ENCODE measurements around the gene TEX22.

DNA sequence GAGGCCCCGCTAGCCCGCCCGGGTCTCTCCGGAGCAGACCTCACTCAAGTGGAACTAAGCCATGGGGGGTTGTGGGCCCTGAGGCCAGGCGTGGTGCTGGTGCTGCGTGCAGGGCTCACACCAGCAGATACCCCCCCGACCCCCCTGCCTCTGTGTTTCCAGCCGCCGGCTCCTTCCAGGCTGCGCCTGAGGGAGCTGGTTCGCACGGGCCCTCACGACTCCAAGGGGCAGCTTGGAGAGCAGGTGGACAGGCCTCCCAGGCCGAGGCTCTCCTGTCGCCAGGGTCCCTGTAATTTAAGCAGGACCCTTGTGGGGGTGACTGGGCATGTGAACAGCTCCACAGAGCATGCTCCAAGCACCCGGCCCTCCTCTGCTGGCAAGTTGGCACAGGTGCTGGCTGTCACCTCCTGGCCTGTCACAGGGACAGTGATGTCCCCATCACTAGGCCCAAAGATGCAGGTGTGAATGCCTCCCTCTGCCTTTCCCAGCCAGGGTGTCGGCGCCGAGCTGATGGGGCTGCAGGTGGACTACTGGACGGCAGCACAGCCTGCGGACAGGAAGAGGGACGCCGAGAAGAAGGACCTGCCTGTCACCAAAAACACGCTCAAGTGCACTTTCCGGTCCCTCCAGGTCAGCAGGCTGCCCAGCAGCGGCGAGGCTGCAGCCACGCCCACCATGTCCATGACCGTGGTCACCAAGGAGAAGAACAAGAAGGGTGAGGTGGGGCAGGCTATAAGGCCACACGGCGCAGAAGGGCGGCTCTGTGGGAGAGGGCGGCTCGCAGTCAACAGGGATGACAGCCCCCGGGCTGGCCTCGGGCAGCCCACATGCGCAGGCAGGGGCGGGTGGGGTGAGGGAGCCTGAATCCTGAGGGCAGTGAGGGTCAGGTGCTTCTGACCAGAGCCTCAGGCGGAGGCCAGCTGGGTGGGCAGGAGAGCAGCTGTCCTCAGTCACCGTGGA lies 5.9 kb upstream of the TEX22 start:
- TF ChIP-seq, protein P1, sequence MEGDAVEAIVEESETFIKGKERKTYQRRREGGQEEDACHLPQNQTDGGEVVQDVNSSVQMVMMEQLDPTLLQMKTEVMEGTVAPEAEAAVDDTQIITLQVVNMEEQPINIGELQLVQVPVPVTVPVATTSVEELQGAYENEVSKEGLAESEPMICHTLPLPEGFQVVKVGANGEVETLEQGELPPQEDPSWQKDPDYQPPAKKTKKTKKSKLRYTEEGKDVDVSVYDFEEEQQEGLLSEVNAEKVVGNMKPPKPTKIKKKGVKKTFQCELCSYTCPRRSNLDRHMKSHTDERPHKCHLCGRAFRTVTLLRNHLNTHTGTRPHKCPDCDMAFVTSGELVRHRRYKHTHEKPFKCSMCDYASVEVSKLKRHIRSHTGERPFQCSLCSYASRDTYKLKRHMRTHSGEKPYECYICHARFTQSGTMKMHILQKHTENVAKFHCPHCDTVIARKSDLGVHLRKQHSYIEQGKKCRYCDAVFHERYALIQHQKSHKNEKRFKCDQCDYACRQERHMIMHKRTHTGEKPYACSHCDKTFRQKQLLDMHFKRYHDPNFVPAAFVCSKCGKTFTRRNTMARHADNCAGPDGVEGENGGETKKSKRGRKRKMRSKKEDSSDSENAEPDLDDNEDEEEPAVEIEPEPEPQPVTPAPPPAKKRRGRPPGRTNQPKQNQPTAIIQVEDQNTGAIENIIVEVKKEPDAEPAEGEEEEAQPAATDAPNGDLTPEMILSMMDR (IDR thresholded peaks at IDR 0.05): no peak
- TF ChIP-seq POLR2A (IDR thresholded peaks at IDR 0.05): no peak
